Stimulated activated CD8-positive, alpha-beta memory T cell treated with anti-CD3 and anti-CD28 coated beads, Interleukin-15, amount 100 ng/mL, for 1 hour (primary cell): ENCODE results near the gene PCSK5.

Experiments
- DNase-seq: peaks from one replicate; pipeline ENCODE4 v3.0.0-alpha.2; 2020; ENCODE audit warnings: low read depth

Gene PCSK5

GRCh38 chr9:76082057-76082456 lies 191.6 kb downstream of the PCSK5 start:
- no peak for DNase-seq

- no peak for DNase-seq
These were observed 195.1 kb downstream of the PCSK5 start for GRCh38 chr9:76085596-76085995.

- no peak for DNase-seq
These were observed 196.1 kb downstream of the PCSK5 start for GRCh38 chr9:76086539-76086938.

DNA sequence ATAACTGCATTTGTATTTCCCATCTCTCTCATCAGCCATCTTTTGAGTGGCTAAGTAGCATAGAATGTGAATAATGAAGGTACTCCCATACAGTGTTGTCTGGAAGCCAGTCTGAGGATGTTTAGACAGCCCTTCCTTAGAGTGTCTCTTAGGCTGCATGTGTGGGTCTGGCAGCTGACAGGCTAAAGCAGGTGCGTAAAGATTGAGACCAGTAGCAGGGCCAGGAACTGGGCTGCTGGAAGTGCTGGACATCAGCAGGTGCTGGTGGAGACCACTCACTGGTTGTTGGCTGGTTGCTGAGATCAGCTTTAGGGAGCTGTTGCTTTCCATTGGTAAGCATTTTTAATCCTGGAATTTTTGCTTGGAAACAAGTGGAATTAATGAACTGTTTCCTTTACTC lies 197.5 kb downstream of the PCSK5 start:
- no peak for DNase-seq

DNA sequence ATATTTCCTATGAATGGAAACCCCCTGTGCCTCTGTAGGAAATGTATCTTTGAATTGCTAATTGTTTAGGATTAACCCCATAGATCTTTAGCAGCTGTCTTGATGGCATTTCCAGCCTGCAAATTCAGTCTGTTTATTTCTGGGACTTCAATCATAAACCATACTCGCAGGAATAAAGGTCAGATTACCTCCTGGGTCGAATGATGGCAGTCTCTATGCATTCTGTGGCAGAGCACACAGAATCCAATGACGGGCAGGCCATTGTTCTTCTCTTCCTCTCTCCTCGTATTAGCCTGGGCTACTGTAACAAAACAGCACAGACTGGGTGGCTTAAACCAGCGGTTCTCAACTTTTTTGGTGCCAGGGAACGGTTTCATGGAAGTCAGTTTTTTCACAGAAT lies 199.9 kb downstream of the PCSK5 start:
- DNase-seq = no peak

DNA sequence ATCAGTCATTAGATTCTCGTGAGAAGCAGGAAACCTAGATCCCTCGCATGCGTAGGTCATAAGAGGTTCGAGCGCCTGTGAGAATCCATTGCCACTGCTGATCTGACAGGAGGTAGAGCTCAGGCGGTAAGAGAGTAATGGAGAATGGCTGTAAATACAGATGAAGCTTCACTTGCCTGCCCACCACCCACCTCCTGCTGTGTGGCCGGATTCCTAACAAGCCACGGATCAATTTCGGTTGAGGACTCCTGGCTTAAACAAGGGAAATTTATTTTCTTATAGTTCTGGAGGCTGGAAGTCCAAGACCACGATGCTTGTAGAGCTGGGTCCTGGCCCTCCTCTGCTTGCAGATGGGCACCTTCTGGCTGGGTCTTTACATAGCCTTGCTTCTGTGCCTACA lies 200.4 kb downstream of the PCSK5 start:
- DNase-seq = no peak

DNA sequence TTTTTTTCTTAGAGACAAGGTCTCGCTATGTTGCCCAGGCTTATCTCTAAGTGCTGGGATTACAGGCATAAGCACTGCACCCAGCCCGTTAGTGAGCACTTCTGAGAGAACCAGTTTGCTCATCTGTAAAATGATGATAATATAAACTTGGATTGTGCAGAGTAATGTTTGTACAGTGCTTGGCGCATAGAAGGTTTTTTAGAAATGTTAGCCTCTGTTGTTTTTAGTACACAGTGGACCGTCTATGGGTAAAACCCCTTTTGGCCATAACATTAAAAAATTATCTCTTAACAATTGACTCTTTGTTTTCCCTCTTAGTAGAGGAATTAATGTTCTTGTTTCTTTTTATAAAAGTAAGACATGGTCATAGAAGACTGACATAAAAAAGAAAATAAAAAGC lies 202.1 kb downstream of the PCSK5 start:
- no peak for DNase-seq

GRCh38 chr9:76095585-76095984 lies 205.1 kb downstream of the PCSK5 start:
- DNase-seq = no peak

GRCh38 chr9:76099516-76099915 lies 209.0 kb downstream of the PCSK5 start:
- no peak for DNase-seq

DNA sequence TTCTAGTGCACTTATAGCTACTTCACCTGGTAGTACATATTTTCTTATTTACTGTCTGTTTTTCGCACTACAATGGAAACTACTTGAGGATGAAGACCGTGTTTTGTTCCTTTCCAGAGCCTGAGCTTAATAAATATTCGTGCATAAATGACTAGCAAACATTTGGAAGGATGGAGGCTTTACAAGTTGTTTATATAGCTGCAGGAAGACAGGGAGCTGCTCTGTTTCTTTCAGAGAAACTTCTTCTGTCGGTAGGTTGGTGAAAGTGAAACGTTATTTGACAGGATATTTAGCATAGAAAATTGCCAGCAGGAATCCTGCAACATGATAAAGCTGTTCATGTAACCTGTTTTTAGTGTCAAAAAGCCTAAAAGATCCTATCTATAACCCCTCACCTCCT lies 210.6 kb downstream of the PCSK5 start:
- DNase-seq = no peak

DNA sequence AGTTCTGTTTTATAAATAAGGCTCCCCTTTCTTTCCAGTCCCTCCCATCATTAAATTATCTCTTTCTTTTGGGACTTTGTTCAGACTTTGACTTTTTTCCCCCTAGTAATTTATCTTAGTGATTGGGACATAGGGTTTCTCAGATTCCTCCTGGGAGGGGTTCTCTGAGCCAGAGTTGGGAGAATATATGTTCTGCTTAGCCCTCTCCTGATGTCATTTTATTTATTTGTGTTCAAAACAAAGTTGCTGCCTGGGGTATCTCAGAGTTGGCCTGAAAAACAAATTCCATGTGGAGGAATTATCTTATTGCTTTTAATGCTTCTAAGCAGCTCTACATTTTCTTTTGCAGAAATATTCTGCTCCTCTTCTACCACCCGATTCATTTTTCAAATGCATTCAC lies 211.0 kb downstream of the PCSK5 start:
- DNase-seq = no peak

- DNase-seq = no peak
These were observed 211.5 kb downstream of the PCSK5 start for GRCh38 chr9:76101947-76102346.

- DNase-seq = no peak
These were observed 213.2 kb downstream of the PCSK5 start for GRCh38 chr9:76103531-76104315.

DNA sequence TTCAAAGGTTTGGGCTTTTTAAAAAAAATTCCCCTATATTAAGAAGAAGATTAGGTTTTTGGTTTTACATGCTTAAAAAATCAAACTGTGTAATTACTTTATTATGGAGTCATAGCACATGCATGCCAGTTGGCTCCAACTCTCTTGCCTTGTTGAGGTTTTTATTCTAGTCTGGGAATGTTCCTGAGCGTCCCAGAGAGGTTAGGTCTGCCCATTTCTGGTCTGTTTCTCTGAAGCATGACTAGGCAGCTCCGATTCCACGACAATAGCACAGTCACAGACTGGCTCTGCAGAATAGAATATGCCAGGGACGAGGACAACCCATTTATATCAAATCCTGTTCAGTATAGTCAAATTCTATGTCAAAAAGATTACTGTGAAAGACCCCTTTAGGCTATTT lies 217.0 kb downstream of the PCSK5 start:
- no peak for DNase-seq

DNA sequence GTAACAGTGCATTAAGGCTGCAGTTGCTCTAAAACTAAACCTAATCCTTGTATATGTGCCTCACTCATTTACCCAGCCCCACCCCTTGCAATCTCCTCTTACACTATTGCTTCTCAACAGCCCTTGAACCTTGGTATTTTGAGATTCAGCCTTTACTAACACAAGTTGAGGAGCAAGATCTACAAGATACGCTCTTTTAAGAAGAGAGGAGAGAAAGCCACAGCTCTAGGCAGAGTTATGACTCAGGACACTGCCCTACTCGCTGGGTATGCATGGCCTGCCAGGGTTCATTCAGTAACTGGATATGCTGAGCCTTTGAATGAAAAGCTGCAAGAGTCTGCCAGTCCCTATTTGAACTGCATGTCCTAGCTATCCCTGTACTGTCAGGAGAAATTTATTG lies 219.5 kb downstream of the PCSK5 start:
- DNase-seq = no peak

DNA sequence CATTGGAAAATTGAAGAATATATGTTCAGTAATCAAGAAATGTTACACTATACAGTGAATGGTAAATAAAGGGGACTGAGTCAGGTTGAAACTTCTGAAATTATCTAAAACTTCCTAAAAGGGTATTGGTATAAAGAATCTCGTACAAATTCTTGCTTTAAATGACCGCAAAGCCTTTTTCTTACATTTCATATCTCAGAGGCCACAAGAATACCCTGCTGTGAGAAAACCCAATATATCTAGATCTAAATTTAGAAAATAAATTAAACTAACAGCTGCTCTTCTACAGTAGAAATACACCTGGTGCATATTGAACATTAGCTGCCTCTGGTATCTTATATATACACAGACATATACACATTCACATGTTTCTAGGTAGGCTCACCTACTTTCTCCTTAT lies 221.7 kb downstream of the PCSK5 start:
- DNase-seq = no peak

- no peak for DNase-seq
These were observed 223.7 kb downstream of the PCSK5 start for GRCh38 chr9:76114144-76114543.

DNA sequence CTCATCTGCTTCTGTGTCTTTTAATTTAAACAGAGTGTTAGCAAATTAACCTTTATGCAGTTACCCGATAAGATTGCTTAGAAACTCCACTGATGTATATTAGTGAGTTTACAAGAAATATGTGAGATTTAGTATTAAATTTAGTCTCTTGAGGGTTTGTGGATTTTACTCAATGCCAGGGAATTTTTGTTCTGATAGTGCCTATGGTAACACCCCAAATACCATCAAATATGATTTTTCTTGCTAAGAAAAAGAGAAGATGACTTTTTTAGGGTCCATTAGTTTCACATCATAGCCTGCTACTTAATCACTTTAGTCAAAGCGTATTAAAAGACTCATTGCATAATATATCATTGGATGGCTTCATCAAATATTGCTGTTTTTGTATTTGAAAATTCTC lies 224.9 kb downstream of the PCSK5 start:
- no peak for DNase-seq

- no peak for DNase-seq
These were observed 225.6 kb downstream of the PCSK5 start for GRCh38 chr9:76115982-76116646.

- no peak for DNase-seq
These were observed 226.4 kb downstream of the PCSK5 start for GRCh38 chr9:76116913-76117312.

GRCh38 chr9:76127637-76128036 lies 237.2 kb downstream of the PCSK5 start:
- no peak for DNase-seq

DNA sequence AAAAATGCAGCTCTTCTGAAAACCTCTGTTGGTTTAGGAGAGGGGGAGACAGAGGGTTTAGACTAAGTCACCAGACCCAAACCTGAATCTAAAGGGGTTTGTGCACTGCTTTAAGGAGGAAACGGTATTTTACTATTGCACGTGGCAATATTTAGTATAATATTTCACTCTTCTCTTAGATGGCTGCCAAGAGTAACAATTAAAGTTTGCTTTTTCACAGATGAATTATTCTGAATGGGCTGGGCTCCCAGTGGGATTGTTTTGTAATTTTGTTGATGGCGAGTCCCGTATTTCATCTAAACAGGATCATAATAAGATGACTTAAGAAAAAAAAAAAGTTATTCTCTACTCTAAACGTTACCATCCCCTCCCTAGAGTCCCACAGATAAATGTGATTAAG lies 245.4 kb downstream of the PCSK5 start:
- DNase-seq = no peak

DNA sequence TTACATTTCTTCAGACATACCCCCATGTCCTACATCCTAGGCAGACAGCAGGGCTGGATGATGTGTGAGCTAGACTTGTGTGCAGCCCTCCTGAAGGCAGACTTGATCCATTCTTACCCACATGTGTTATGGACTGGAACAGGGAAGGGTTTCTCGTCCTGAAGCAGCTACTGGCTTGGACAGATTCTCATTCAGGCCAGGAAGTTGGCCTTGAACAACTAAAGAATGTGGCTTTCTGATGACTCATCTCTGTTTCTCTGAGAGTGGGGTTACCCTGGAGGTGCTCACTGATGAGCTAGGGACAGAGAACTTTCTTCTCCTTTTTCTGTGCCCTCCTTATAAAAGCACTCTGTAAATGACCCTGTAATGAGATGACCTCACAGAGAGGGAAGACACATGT lies 246.5 kb downstream of the PCSK5 start:
- DNase-seq = no peak

DNA sequence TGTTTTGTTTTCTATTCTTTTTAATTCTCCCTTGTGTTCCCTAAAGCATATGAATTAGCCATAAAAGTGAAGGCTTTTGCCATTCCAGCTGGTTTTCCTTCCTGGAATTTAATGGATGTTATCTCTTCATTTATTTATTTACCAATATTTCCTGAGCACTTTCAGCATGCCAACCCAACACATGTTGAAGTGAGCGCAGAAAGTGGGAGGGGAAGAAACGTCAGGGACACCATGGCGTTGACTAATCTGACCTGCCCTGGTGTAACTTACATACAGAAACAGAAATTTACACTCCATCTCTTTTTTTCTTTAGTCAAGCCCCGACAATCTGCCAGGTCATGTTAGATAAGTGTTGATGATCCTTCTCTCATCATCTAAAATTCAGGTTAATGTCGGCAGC lies 247.5 kb downstream of the PCSK5 start:
- no peak for DNase-seq
